Neural progenitor cell (in vitro differentiated cells): ENCODE measurements around the gene LATS2.

Experiments used
- EZH2 ChIP-seq: fragments of 200-600 bp; sonication (generic); IDR thresholded peaks from 2 replicates; pipeline ENCODE4 v1.6.1; 2017; ENCODE audit warnings: antibody characterized with exemption, mild to moderate bottlenecking, moderate library complexity
- EZH2phosphoT487 ChIP-seq: fragments of 200-600 bp; sonication (generic); IDR thresholded peaks from 2 replicates; pipeline ENCODE4 v1.6.1; 2017; ENCODE audit warnings: antibody characterized with exemption
- TF ChIP-seq, protein P1 (sequence below): fragments of 200-600 bp; sonication (generic); IDR thresholded peaks from 2 replicates; pipeline ENCODE4 v1.5.1; 2017; ENCODE audit warnings: antibody characterized with exemption, mild to moderate bottlenecking

DNA sequence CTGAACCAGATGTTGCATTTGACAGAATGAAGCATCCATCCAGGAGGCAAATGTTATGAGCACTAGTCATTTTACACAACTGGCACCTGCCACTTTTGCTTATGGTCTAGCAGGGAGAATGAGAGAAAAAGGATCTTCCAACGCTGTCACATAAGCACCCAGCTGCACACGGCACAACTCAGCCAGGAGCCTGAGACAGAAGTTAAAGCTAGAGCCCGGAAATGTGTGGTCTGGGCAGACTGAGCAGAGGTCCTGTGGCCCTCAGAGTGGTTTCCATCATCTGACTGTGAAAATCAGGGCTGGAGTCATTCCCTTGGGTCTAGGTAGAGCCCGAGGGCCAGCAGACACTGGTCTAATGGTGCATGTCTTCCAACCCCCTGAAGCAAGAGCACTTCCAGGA is 80.5 kb downstream of the LATS2 start:
- TF ChIP-seq EZH2 (no peak), EZH2phosphoT487 (no peak)
- TF ChIP-seq, protein P1, sequence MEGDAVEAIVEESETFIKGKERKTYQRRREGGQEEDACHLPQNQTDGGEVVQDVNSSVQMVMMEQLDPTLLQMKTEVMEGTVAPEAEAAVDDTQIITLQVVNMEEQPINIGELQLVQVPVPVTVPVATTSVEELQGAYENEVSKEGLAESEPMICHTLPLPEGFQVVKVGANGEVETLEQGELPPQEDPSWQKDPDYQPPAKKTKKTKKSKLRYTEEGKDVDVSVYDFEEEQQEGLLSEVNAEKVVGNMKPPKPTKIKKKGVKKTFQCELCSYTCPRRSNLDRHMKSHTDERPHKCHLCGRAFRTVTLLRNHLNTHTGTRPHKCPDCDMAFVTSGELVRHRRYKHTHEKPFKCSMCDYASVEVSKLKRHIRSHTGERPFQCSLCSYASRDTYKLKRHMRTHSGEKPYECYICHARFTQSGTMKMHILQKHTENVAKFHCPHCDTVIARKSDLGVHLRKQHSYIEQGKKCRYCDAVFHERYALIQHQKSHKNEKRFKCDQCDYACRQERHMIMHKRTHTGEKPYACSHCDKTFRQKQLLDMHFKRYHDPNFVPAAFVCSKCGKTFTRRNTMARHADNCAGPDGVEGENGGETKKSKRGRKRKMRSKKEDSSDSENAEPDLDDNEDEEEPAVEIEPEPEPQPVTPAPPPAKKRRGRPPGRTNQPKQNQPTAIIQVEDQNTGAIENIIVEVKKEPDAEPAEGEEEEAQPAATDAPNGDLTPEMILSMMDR: no peak
